Central memory CD8-positive, alpha-beta T cell (primary cell): ENCODE measurements around the gene KIAA0825.

Source experiments
- ATAC-seq: fragments of 150-1000 bp; cut with Tn5 transposase; replicated peaks from 2 replicates; pipeline ENCODE4 v1.10.0; 2022; ENCODE audit warnings: mild to moderate bottlenecking, moderate FRiP score, moderate number of reproducible peaks; ENCODE audit not compliant: poor library complexity, severe bottlenecking; ENCODE audit errors: extremely low read depth
- DNase-seq, 2 donors: peaks; one replicate each; pipeline ENCODE4 v3.0.0; 2021; ENCODE audit warnings: low spot score in 2 of 2
- H3K27ac Mint-ChIP-seq: one replicate; pipeline ENCODE4 v1.8.0; 2022; ENCODE audit warnings: low read depth, mild to moderate bottlenecking, moderate library complexity, mixed read lengths
- H3K27me3 Mint-ChIP-seq: one replicate; pipeline ENCODE4 v1.8.0; 2022; ENCODE audit warnings: mixed read lengths
- H3K36me3 Mint-ChIP-seq: one replicate; pipeline ENCODE4 v1.8.0; 2022; ENCODE audit warnings: mild to moderate bottlenecking, moderate library complexity, mixed read lengths; ENCODE audit not compliant: insufficient read depth
- H3K4me1 Mint-ChIP-seq: one replicate; pipeline ENCODE4 v1.8.0; 2022; ENCODE audit warnings: mixed read lengths
- H3K4me3 Mint-ChIP-seq: one replicate; pipeline ENCODE4 v1.8.0; 2022; ENCODE audit warnings: mild to moderate bottlenecking, moderate library complexity, mixed read lengths
- H3K9me3 Mint-ChIP-seq: one replicate; pipeline ENCODE4 v1.8.0; 2022; ENCODE audit warnings: mixed read lengths

Gene KIAA0825

GRCh38 chr5:94288937-94289336 lies 329.5 kb downstream of the KIAA0825 start:
- H3K27me3 Mint-ChIP-seq: no peaks in the 10 kb centered on the region

GRCh38 chr5:94285984-94286383 lies 332.4 kb downstream of the KIAA0825 start:
- H3K36me3 Mint-ChIP-seq: no peaks in the 10 kb centered on the region
- no peaks in the 10 kb centered on the region for H3K9me3 Mint-ChIP-seq
- no peak for ATAC-seq

More at GRCh38 chr5:94288937-94289336, 329.5 kb downstream of the KIAA0825 start:
- Mint-ChIP-seq H3K4me1 (no peaks in the 10 kb centered on the region), H3K9me3 (peaks cover 24% of the 10 kb centered on the region), H3K27ac (no peak overlapping the region), H3K4me3 (no peak overlapping the region), H3K36me3 (no peaks in the 10 kb centered on the region)
- DNase-seq: no peak
- ATAC-seq: no peak

GRCh38 chr5:94283093-94283492 lies 335.3 kb downstream of the KIAA0825 start:
- H3K27ac Mint-ChIP-seq: no peak overlapping the region
- H3K27me3 Mint-ChIP-seq: no peaks in the 10 kb centered on the region
- peaks cover 2% of the 10 kb centered on the region for H3K36me3 Mint-ChIP-seq
- H3K4me1 Mint-ChIP-seq: no peaks in the 10 kb centered on the region
- H3K4me3 Mint-ChIP-seq: no peak overlapping the region
- DNase-seq: no peak
- ATAC-seq: no peak
- H3K9me3 Mint-ChIP-seq: no peaks in the 10 kb centered on the region

More at GRCh38 chr5:94285984-94286383, 332.4 kb downstream of the KIAA0825 start:
- no peak overlapping the region for H3K27ac Mint-ChIP-seq
- H3K4me1 Mint-ChIP-seq: no peaks in the 10 kb centered on the region
- no peak overlapping the region for H3K4me3 Mint-ChIP-seq
- H3K27me3 Mint-ChIP-seq: no peaks in the 10 kb centered on the region
- no peak for DNase-seq

GRCh38 chr5:94281236-94281801 lies 337.1 kb downstream of the KIAA0825 start:
- Mint-ChIP-seq H3K9me3 (no peaks in the 10 kb centered on the region), H3K36me3 (peaks cover 2% of the 10 kb centered on the region), H3K4me3 (no peak overlapping the region), H3K27ac (no peak overlapping the region), H3K4me1 (no peaks in the 10 kb centered on the region), H3K27me3 (no peaks in the 10 kb centered on the region)
- ATAC-seq: no peak
- DNase-seq: no peak

GRCh38 chr5:94276751-94277150 lies 341.7 kb downstream of the KIAA0825 start:
- no peaks in the 10 kb centered on the region for H3K27me3 Mint-ChIP-seq
- H3K4me3 Mint-ChIP-seq: no peak overlapping the region
- no peaks in the 10 kb centered on the region for H3K4me1 Mint-ChIP-seq
- no peak overlapping the region for H3K27ac Mint-ChIP-seq
- DNase-seq (no peak), ATAC-seq (no peak)
- H3K9me3 Mint-ChIP-seq: no peaks in the 10 kb centered on the region
- H3K36me3 Mint-ChIP-seq: peaks cover 2% of the 10 kb centered on the region

GRCh38 chr5:94276048-94276447 lies 342.4 kb downstream of the KIAA0825 start:
- H3K9me3 Mint-ChIP-seq: no peaks in the 10 kb centered on the region
- peaks cover 2% of the 10 kb centered on the region for H3K36me3 Mint-ChIP-seq
- H3K4me1 Mint-ChIP-seq: no peaks in the 10 kb centered on the region
- DNase-seq (no peak), ATAC-seq (no peak)
- no peak overlapping the region for H3K4me3 Mint-ChIP-seq
- H3K27ac Mint-ChIP-seq: no peak overlapping the region
- no peaks in the 10 kb centered on the region for H3K27me3 Mint-ChIP-seq

- H3K4me3 Mint-ChIP-seq: no peak overlapping the region
- H3K9me3 Mint-ChIP-seq: peaks cover 2% of the 10 kb centered on the region
- H3K27ac Mint-ChIP-seq: no peak overlapping the region
- H3K4me1 Mint-ChIP-seq: no peaks in the 10 kb centered on the region
- no peaks in the 10 kb centered on the region for H3K36me3 Mint-ChIP-seq
- ATAC-seq: no peak
- H3K27me3 Mint-ChIP-seq: no peaks in the 10 kb centered on the region
- DNase-seq: no peak
Measured at GRCh38 chr5:94274707-94275106, 343.7 kb downstream of the KIAA0825 start.

GRCh38 chr5:94268226-94268625 lies 350.2 kb downstream of the KIAA0825 start:
- Mint-ChIP-seq H3K27me3 (no peaks in the 10 kb centered on the region), H3K36me3 (no peaks in the 10 kb centered on the region), H3K4me1 (no peaks in the 10 kb centered on the region), H3K27ac (no peak overlapping the region), H3K4me3 (no peak overlapping the region), H3K9me3 (peaks cover 7% of the 10 kb centered on the region)
- ATAC-seq (no peak), DNase-seq (no peak)

- DNase-seq (no peak), ATAC-seq (no peak)
- no peaks in the 10 kb centered on the region for H3K36me3 Mint-ChIP-seq
- H3K4me1 Mint-ChIP-seq: no peaks in the 10 kb centered on the region
- H3K4me3 Mint-ChIP-seq: no peak overlapping the region
- peaks cover 7% of the 10 kb centered on the region for H3K9me3 Mint-ChIP-seq
- H3K27me3 Mint-ChIP-seq: no peaks in the 10 kb centered on the region
- no peak overlapping the region for H3K27ac Mint-ChIP-seq
Measured at GRCh38 chr5:94267350-94267899, 351.0 kb downstream of the KIAA0825 start.

- Mint-ChIP-seq H3K36me3 (no peaks in the 10 kb centered on the region), H3K9me3 (peaks cover 7% of the 10 kb centered on the region), H3K27ac (no peak overlapping the region), H3K4me1 (no peaks in the 10 kb centered on the region), H3K27me3 (no peaks in the 10 kb centered on the region), H3K4me3 (no peak overlapping the region)
- ATAC-seq (no peak), DNase-seq (no peak)
Measured at GRCh38 chr5:94266170-94266569, 352.2 kb downstream of the KIAA0825 start.

- Mint-ChIP-seq H3K4me1 (no peaks in the 10 kb centered on the region), H3K27ac (no peak overlapping the region), H3K4me3 (no peak overlapping the region), H3K9me3 (no peaks in the 10 kb centered on the region), H3K27me3 (no peaks in the 10 kb centered on the region), H3K36me3 (no peaks in the 10 kb centered on the region)
- ATAC-seq: no peak
- no peak for DNase-seq
Measured at GRCh38 chr5:94263068-94263467, 355.3 kb downstream of the KIAA0825 start.

- no peaks in the 10 kb centered on the region for H3K36me3 Mint-ChIP-seq
- H3K27ac Mint-ChIP-seq: no peak overlapping the region
- no peaks in the 10 kb centered on the region for H3K27me3 Mint-ChIP-seq
Measured at GRCh38 chr5:94260096-94260495, 358.3 kb downstream of the KIAA0825 start.

GRCh38 chr5:94254214-94254613 lies 364.2 kb downstream of the KIAA0825 start:
- no peaks in the 10 kb centered on the region for H3K27me3 Mint-ChIP-seq
- no peaks in the 10 kb centered on the region for H3K36me3 Mint-ChIP-seq
- no peak overlapping the region for H3K27ac Mint-ChIP-seq
- DNase-seq (no peak), ATAC-seq (no peak)
- H3K4me3 Mint-ChIP-seq: no peak overlapping the region
- H3K4me1 Mint-ChIP-seq: no peaks in the 10 kb centered on the region
- no peaks in the 10 kb centered on the region for H3K9me3 Mint-ChIP-seq

More at GRCh38 chr5:94260096-94260495, 358.3 kb downstream of the KIAA0825 start:
- H3K9me3 Mint-ChIP-seq: no peaks in the 10 kb centered on the region
- H3K4me3 Mint-ChIP-seq: no peak overlapping the region
- H3K4me1 Mint-ChIP-seq: no peaks in the 10 kb centered on the region
- no peak for ATAC-seq
- no peak for DNase-seq
